Activated naive CD4-positive, alpha-beta T cell treated with Interleukin-2 at 50 U/mL for 16 hours (primary cell): ENCODE measurements around the gene UBN1.

Source experiments
- DNase-seq: peaks from one replicate; pipeline ENCODE4 v3.0.0-alpha.2; 2020

Gene UBN1

GRCh38 chr16:4865231-4865860, 18.1 kb downstream of the UBN1 start:
- no peak for DNase-seq

DNA sequence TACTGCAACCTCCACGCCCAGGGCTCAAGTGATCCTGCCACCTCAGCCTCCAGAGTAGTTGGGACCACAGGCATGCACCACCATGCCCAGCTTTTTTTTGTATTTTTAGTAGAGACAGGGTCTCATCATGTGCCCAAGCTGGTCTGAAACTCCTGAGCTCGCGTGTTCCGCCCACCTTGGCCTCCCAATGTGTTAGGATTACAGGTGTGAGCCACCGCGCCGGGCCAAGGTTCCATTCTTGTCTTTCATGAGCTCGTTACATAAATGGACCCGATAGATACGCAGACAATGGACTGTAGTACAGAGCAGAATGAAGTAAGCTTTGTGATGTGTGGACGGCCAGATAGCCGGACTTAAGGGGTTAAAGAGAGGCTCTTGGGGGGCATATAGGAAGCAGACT, 19.3 kb downstream of the UBN1 start:
- DNase-seq, result no peak

GRCh38 chr16:4868026-4868425, 20.7 kb downstream of the UBN1 start:
- no peak for DNase-seq

DNA sequence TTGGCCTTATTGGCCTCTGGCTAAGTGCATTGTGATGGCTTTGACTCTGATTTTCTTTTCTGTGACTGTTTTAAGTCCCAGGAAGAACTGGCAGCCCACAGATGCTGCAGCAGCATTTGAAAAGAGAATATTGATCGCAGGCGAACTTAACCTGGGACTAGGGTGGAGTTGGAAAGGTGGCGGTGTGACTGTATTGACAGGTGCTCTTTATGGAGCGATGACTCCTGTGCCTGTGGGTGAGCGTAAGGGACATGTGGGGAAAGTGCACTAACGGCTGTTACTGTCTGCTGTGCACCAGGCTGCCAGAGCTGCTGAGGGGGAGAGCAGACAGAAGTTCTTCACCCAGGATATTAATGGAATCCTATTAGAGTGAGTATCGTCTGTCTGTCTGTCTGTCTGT, 21.3 kb downstream of the UBN1 start:
- no peak for DNase-seq

GRCh38 chr16:4869147-4869805, 22.0 kb downstream of the UBN1 start:
- DNase-seq, result no peak

GRCh38 chr16:4870138-4870671, 22.9 kb downstream of the UBN1 start:
- DNase-seq, result no peak

DNA sequence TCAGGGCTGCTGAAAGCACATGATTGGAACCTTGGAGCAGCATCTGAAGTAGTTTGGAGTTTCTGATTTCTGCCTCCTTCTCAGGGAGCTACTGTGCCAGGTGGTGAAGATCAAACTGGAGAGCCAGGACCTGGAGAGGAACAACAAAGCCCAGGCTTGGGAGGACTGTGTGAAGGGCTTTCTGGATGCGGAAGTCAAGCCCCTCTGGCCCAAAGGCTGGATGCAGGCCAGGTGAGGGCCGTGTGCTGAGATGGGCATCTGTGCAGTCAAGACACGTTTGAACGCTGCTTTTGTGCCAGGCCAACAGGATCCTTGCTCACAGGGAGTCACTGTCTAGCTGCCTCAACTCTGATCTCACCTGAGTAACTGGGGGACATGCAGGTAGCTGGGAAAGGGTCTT, 23.8 kb downstream of the UBN1 start:
- no peak for DNase-seq

GRCh38 chr16:4873091-4873490, 25.8 kb downstream of the UBN1 start:
- no peak for DNase-seq

GRCh38 chr16:4874666-4875065, 27.4 kb downstream of the UBN1 start:
- no peak for DNase-seq

- no peak for DNase-seq
These were observed 29.5 kb downstream of the UBN1 start for GRCh38 chr16:4876646-4877379.

GRCh38 chr16:4877380-4877685, 30.1 kb downstream of the UBN1 start:
- no peak for DNase-seq

DNA sequence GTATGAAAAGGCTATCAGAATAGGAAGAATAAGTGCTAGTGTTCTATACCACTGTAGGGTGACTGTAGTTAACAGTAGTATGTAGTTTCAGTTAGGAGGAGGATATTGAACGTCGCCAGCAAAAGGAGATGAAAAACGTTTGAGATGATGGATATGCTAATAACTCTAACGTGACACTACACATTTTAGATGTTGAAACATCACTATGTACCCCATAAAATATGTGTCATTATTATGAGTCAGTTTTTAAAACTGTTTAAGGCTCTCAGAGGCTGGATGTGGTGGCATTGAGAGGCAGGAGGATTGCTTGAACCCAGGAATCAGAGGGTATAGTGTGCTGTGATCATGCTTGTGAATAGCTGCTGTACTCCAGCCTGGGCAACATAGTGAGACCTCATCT, 31.8 kb downstream of the UBN1 start:
- DNase-seq, result no peak

DNA sequence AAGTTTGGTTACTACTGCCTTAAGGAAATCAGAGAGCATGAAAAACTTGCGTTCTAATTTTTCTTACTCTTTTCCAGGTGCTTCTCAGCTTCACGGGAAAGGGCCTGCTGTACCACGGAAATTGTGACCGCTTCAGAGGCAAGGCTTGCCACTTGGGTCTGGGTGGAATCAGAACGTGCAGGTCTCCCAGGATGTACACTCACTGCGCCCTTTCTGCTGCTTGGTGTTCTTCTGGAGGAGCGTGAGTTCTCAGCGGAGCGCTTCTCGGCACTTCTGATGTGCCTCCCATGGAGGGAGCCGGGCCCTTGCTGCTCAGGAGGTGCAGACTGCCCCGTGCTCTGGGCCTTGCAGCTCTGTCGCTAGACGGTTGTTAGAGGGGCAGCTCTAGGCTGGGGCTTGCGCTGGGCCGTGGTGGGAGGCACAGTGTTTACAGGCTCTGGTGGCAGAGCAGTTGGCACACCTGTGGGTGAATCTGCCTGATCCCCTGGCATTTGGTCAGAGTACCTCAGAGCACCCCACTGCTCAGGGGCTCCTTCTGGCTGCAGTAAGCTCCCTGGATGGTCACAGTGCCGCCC, 32.8 kb downstream of the UBN1 start:
- DNase-seq, result no peak

DNA sequence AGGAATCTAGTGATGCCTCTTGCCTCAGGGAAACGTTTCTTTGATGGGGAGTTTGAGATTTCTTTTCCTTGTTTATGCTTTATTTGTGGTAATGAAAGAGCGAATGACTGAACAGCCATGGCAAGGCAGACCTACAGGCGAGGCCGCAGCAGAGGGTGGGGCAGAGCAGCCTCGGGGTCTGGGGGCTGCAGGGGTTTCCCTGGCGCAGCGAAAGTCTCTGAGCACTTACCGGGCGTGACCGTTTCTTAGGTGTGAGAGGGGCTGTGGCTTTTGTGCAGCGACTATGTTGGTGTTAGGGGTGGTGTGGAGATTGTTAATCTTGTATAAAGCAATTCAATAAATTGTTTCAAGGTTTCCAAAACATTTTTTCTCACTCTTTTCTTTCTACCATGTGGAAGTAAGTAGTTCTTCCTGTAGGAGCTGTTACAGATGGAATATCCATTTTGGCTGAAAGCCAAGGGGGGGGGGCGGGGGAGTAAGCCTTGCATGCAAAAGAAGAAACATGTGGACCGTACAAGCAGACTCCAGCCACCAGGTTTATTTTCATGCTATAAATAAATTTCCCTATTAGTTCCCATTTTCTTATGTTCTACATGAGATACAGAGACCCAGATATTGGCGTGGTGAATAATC, 34.8 kb downstream of the UBN1 start:
- DNase-seq, result no peak

GRCh38 chr16:4882633-4883285, 35.5 kb downstream of the UBN1 start:
- DNase-seq, result no peak

DNA sequence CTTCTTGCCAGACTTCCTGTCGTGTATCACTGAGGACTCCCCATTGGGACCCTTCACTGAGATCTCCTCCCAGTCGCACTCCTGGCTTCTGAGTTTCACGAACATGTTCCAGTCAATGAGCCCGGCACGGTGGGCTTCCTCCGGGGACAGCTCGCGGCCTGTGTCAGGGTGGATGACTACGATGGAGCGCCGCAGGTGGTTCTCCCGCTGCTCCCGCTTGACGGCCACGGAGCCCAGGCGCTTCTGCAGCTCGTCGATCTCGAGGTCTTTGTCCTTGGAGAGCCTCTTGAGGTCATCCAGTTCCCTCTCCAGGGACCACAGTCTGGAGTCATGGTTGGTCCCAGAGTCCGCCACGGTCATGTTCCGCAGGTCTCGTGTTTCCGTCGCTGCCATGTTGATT, 36.2 kb downstream of the UBN1 start:
- no peak for DNase-seq

DNA sequence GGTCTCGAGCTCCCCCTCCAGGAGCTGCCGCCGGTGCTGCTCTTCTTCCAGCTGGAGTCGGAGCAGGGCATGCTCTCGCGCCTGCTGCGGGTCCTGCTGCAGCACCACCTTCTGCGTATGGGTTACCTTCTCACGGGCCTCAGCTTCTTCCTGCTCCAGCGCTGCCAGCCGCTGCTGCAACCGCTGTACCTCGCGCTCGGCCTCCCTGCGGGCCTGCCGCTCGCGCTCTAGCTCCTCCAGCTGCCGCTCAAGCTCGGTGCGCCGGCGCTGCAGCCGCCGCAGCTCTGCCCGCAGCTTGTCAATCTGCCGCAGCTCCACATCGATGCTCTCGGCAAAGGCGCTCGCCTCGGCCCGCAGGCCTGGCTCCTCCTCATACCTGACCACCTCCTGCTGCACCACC, 36.9 kb downstream of the UBN1 start:
- DNase-seq, result no peak

GRCh38 chr16:4884972-4885874, 37.9 kb downstream of the UBN1 start:
- no peak for DNase-seq

GRCh38 chr16:4886151-4886550, 38.9 kb downstream of the UBN1 start:
- no peak for DNase-seq

DNA sequence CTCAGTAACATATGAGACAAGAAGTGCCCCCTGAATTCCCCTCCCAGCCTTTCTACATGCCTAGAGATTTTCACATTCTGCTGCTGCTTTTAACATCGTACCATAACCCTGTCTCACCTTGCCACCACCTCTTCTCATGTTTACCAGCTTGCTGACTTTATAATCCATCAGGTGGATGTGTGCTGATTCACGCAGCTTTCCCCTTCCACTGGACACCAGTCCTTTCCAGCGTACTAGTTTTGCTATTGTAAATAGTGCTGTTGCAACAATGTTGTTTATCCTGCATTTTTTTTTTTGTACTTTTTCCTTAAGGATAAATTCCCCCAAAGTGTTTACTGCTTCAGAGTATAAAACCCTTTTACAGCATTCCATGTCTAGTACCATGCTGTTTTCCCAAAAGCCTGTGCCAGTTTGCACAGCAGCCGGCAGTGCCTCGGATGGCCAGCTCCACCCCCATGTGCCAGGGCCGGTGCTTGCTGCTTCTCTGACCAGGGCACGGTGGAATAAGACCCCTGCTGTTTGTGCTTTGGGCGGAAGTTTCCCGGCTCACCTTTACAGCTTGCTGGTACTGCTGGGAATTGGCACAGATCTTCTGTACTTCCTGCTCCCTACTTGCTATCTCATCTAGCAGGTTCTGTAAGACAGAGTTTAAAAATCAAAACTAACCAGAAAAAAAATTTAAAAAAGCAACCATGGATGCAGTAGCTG, 41.3 kb downstream of the UBN1 start:
- DNase-seq, result no peak

DNA sequence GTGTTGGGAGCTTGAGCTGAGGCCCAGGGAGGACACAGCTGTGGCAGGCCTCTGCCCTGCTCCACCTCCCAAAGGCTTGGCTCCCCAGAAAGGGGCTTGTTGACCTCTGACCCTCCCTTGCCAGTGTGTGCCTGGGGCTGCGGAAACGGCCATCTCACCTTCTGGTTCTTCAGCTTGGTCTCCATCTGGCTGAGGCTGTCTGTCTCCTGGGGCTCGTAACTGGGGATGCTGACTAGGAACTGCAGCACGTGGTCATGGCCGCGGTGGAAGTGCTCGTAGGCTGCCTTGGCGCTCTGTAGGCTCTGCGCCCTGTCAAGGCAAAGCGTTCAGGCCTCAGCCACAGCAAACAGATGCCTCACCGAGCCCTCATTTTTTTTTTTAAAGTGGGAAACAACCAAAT, 42.7 kb downstream of the UBN1 start:
- DNase-seq, result no peak
